NCI-H128 (cell line): ENCODE measurements around the gene CFDP1.
A peak's percentile ranks its signal among the peaks of the same experiment; 100 is the strongest.
"Not testable (repeated sequence)": the region's sequence is repeated elsewhere in the genome, so short reads cannot be mapped to it uniquely, and the experiment has no call there.

ENCODE experiments used
- DNase-seq: peaks from one replicate; lab custom pipeline; 2025; ENCODE audit not compliant: unreplicated experiment; lab: John Stamatoyannopoulos, UW

The CFDP1 gene

GRCh38 chr16:75459691-75460090 is 26.4 kb upstream of the CFDP1 start:
- no peak for DNase-seq

- no peak for DNase-seq
Observed at GRCh38 chr16:75458439-75458838, 25.1 kb upstream of the CFDP1 start.

- no peak for DNase-seq
Observed at GRCh38 chr16:75458029-75458428, 24.7 kb upstream of the CFDP1 start.

GRCh38 chr16:75457485-75458021 is 24.2 kb upstream of the CFDP1 start:
- no peak for DNase-seq

GRCh38 chr16:75456971-75457370 is 23.7 kb upstream of the CFDP1 start:
- DNase-seq: no peak

- DNase-seq: not testable (repeated sequence)
Observed at GRCh38 chr16:75456486-75456885, 23.2 kb upstream of the CFDP1 start.

- no peak for DNase-seq
Observed at GRCh38 chr16:75455677-75456076, 22.4 kb upstream of the CFDP1 start.

- DNase-seq: no peak
Observed at GRCh38 chr16:75452464-75453190, 19.3 kb upstream of the CFDP1 start.

- DNase-seq: no peak
Observed at GRCh38 chr16:75446416-75446815, 13.1 kb upstream of the CFDP1 start.

GRCh38 chr16:75445298-75445697 is 12.0 kb upstream of the CFDP1 start:
- DNase-seq: no peak

GRCh38 chr16:75443298-75443697 is 10.0 kb upstream of the CFDP1 start:
- no peak for DNase-seq

- DNase-seq: peak; percentile 64
Observed at GRCh38 chr16:75433732-75434413, 570 bp upstream of the CFDP1 start.

- no peak for DNase-seq
Observed at GRCh38 chr16:75429621-75430403, 3.5 kb downstream of the CFDP1 start.

- not testable (repeated sequence) for DNase-seq
Observed at GRCh38 chr16:75426524-75426923, 6.8 kb downstream of the CFDP1 start.

GRCh38 chr16:75424105-75424762 is 9.1 kb downstream of the CFDP1 start:
- DNase-seq: not testable (repeated sequence)

GRCh38 chr16:75423723-75424104 is 9.6 kb downstream of the CFDP1 start:
- DNase-seq: no peak

- no peak for DNase-seq
Observed at GRCh38 chr16:75421820-75422126, 11.5 kb downstream of the CFDP1 start.

GRCh38 chr16:75420987-75421819 is 12.1 kb downstream of the CFDP1 start:
- DNase-seq: no peak

- DNase-seq: no peak
Observed at GRCh38 chr16:75416904-75417565, 16.3 kb downstream of the CFDP1 start.
